Activated naive CD4-positive, alpha-beta T cell treated with anti-CD3 and anti-CD28 coated beads, Interleukin-2, amount 50 U/mL, for 72 hours (primary cell): Measurements from ENCODE around the gene KIF3B. TPM values are rescaled to one million over a fixed set of nuclear protein-coding genes. Genes with fewer than 3 reads are reported as not detected.
"Not testable (repeated sequence)": the region's sequence is repeated elsewhere in the genome, so short reads cannot be mapped to it uniquely, and the experiment has no call there.

Source experiments
- ATAC-seq, 2 donors: fragments of 150-1000 bp; cut with Tn5 transposase; 2 replicates each; pipeline ENCODE4 v1.10.0; 2021; ENCODE audit warnings: mild to moderate bottlenecking in 2 of 2, moderate library complexity in 2 of 2
- DNase-seq, 2 donors: peaks; one replicate each; pipeline ENCODE4 v3.0.0; 2021 to 2022; ENCODE audit warnings: low spot score in 2 of 2
- H3K27ac Mint-ChIP-seq, 2 donors: one replicate each; pipeline ENCODE4 v1.8.0; 2022; ENCODE audit warnings: mild to moderate bottlenecking in 2 of 2, mixed read lengths in 2 of 2
- H3K36me3 Mint-ChIP-seq, 2 donors: one replicate each; pipeline ENCODE4 v1.8.0; 2022; ENCODE audit warnings: mixed read lengths in 2 of 2
- H3K9me3 Mint-ChIP-seq, 2 donors: one replicate each; pipeline ENCODE4 v1.8.0; 2022; ENCODE audit warnings: mixed read lengths in 2 of 2
- total RNA-seq, 2 donors: library from RNA; stranded (reverse); gene quantifications; one replicate each; pipeline ENCODE4 v1.2.3, GENCODE V29; 2022

Gene KIF3B
- total RNA-seq, 2 donors from 2014 or later, result 21.9 to 37.8 TPM

GRCh38 chr20:32366380-32366779, 88.9 kb downstream of the KIF3B start:
- H3K27ac Mint-ChIP-seq, result peak overlapping the region in 1 of 2 donors; percentile 16
- no peak for DNase-seq
- H3K9me3 Mint-ChIP-seq, result no peaks in the 10 kb centered on the region
- peak; percentile 62 to 87 for ATAC-seq
- peaks cover 0 to 16% of the 10 kb centered on the region in 2 donors for H3K36me3 Mint-ChIP-seq

- Mint-ChIP-seq H3K36me3 (peaks cover 0 to 10% of the 10 kb centered on the region in 2 donors), H3K27ac (no peak overlapping the region), H3K9me3 (no peaks in the 10 kb centered on the region)
- ATAC-seq (no peak), DNase-seq (no peak)
These were observed 90.9 kb downstream of the KIF3B start for GRCh38 chr20:32368323-32368722.

- H3K36me3 Mint-ChIP-seq, result peaks cover 0 to 10% of the 10 kb centered on the region in 2 donors
- H3K27ac Mint-ChIP-seq, result no peak overlapping the region
- DNase-seq, result no peak
- peak in 1 of 2 donors; percentile 59 for ATAC-seq
- no peaks in the 10 kb centered on the region for H3K9me3 Mint-ChIP-seq
These were observed 91.5 kb downstream of the KIF3B start for GRCh38 chr20:32368925-32369324.

GRCh38 chr20:32370897-32371296, 93.4 kb downstream of the KIF3B start:
- Mint-ChIP-seq H3K36me3 (peaks cover 0 to 10% of the 10 kb centered on the region in 2 donors), H3K9me3 (no peaks in the 10 kb centered on the region), H3K27ac (no peak overlapping the region)
- DNase-seq, result no peak
- ATAC-seq, result no peak

GRCh38 chr20:32378461-32378860, 101.0 kb downstream of the KIF3B start:
- Mint-ChIP-seq H3K27ac (peak overlapping the region in 1 of 2 donors; percentile 77), H3K36me3 (no peaks in the 10 kb centered on the region), H3K9me3 (no peaks in the 10 kb centered on the region)
- DNase-seq (no peak), ATAC-seq (no peak)

- peak overlapping the region in 1 of 2 donors; percentile 59 for H3K27ac Mint-ChIP-seq
- not testable (repeated sequence) for DNase-seq, ATAC-seq, H3K36me3 Mint-ChIP-seq, H3K9me3 Mint-ChIP-seq
These were observed 102.6 kb downstream of the KIF3B start for GRCh38 chr20:32380037-32380436.

GRCh38 chr20:32380745-32381144, 103.3 kb downstream of the KIF3B start:
- DNase-seq (no peak), ATAC-seq (no peak)
- peaks cover 0 to 2% of the 10 kb centered on the region in 2 donors for H3K36me3 Mint-ChIP-seq
- H3K9me3 Mint-ChIP-seq, result no peaks in the 10 kb centered on the region
- H3K27ac Mint-ChIP-seq, result peak overlapping the region in 1 of 2 donors; percentile 79

- peaks cover 0 to 5% of the 10 kb centered on the region in 2 donors for H3K36me3 Mint-ChIP-seq
- no peak overlapping the region for H3K27ac Mint-ChIP-seq
These were observed 104.9 kb downstream of the KIF3B start for GRCh38 chr20:32382102-32382950.

GRCh38 chr20:32383441-32383840, 106.0 kb downstream of the KIF3B start:
- not testable (repeated sequence) for H3K36me3 Mint-ChIP-seq, ATAC-seq, H3K9me3 Mint-ChIP-seq, DNase-seq
- H3K27ac Mint-ChIP-seq, result peak overlapping the region in 1 of 2 donors; percentile 8

More at GRCh38 chr20:32382102-32382950, 104.9 kb downstream of the KIF3B start:
- DNase-seq (no peak), ATAC-seq (no peak)
- no peaks in the 10 kb centered on the region for H3K9me3 Mint-ChIP-seq

Other genes with a start within 250 kb of the KIF3B start
- under 1 TPM in 1 of 2 donors, not detected in 1; 0.16 TPM for gene HCK, start 225.4 kb upstream of the KIF3B start, total RNA-seq
- gene TM9SF4, start 167.9 kb upstream of the KIF3B start, total RNA-seq, result 10 to 100 TPM; 41.0 to 45.4 TPM
- 10 to 100 TPM; 51.3 to 65.2 TPM for gene PLAGL2, start 69.9 kb upstream of the KIF3B start, total RNA-seq
- 10 to 100 TPM; 18.7 to 39.7 TPM for gene POFUT1, start 69.8 kb upstream of the KIF3B start, total RNA-seq
- 100 to 1,000 TPM; 153 to 195 TPM for gene ASXL1, start 80.7 kb downstream of the KIF3B start, total RNA-seq